ENCODE measurements around the gene CACNB4. TPM values are rescaled to one million over a fixed set of nuclear protein-coding genes. Genes with fewer than 3 reads are reported as not detected.

CACNB4 gene
- polyA plus RNA-seq, 1 of the 3 experiments (the other 2 are of a cell fraction) = 0.18 TPM

GRCh38 chr2:151862700-151863099 is 236.1 kb downstream of the CACNB4 start (continued):
- TF ChIP-seq CTCF (IDR thresholded peaks at IDR 0.05) (no peak), MAX (IDR thresholded peaks at IDR 0.05; ENCODE audit: low read depth) (no peak), FOXM1 (IDR thresholded peaks at IDR 0.05; ENCODE audit: low read depth) (no peak), SIN3A (IDR thresholded peaks at IDR 0.05; ENCODE audit: borderline replicate concordance, low read depth, low read length) (no peak), RFX5 (IDR thresholded peaks at IDR 0.05; ENCODE audit: low read length) (no peak), NFIC (IDR thresholded peaks at IDR 0.05; ENCODE audit: borderline replicate concordance) (no peak), JUND (IDR thresholded peaks at IDR 0.05) (no peak)

DNA sequence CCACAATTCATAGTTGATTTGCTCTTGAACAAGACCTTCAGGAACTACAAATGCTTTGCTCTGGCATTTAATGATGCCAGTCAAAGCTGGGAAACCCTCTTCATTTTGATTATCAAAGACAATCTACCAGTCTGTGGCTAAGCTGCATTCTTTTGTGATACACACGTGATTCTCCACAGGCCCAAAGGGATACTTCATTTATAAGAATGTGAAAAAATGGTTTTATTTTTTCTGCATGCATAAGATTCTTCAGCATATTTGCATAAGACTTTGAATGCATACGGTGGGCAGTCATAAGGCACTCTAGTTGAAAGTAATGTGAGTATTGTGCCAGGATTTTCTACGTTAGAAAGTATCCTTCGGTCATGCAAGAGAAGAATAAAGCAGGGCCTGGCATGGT is 237.7 kb downstream of the CACNB4 start:
- TF ChIP-seq TAF1 (IDR thresholded peaks at IDR 0.05; ENCODE audit: borderline replicate concordance, low read depth, low read length) (no peak), MXI1 (IDR thresholded peaks at IDR 0.05; ENCODE audit: low read depth, low read length) (no peak), RXRA (IDR thresholded peaks at IDR 0.05; ENCODE audit: borderline replicate concordance, low read depth) (no peak), RCOR1 (IDR thresholded peaks at IDR 0.05; ENCODE audit: low read length) (no peak), MAX (IDR thresholded peaks at IDR 0.05; ENCODE audit: low read depth) (no peak), FOXJ3 (CRISPR knock-in tag; IDR thresholded peaks at IDR 0.05) (no peak), GATA2 (CRISPR knock-in tag; IDR thresholded peaks at IDR 0.05) (no peak), TEAD4 (IDR thresholded peaks at IDR 0.05; ENCODE audit: borderline replicate concordance, insufficient read depth) (no peak), EP300 (IDR thresholded peaks at IDR 0.05; ENCODE audit: borderline replicate concordance in 1 of 2, low read depth in 1 of 2, low read length in 1 of 2) (no peak), YY1 (IDR thresholded peaks at IDR 0.05; ENCODE audit: low read depth) (no peak), NFIC (IDR thresholded peaks at IDR 0.05; ENCODE audit: borderline replicate concordance) (no peak), FOXM1 (IDR thresholded peaks at IDR 0.05; ENCODE audit: low read depth) (no peak), REST (IDR thresholded peaks at IDR 0.05; ENCODE audit: low read depth, low read length) (no peak), EZH2phosphoT487 (IDR thresholded peaks at IDR 0.05; ENCODE audit: borderline replicate concordance, low read depth) (no peak), POLR2AphosphoS5 (IDR thresholded peaks at IDR 0.05; ENCODE audit: low read depth, low read length) (no peak), ELF1 (IDR thresholded peaks at IDR 0.05) (no peak), RAD21 (IDR thresholded peaks at IDR 0.05; ENCODE audit: low read length) (no peak)
- TF ChIP-seq, protein P1, sequence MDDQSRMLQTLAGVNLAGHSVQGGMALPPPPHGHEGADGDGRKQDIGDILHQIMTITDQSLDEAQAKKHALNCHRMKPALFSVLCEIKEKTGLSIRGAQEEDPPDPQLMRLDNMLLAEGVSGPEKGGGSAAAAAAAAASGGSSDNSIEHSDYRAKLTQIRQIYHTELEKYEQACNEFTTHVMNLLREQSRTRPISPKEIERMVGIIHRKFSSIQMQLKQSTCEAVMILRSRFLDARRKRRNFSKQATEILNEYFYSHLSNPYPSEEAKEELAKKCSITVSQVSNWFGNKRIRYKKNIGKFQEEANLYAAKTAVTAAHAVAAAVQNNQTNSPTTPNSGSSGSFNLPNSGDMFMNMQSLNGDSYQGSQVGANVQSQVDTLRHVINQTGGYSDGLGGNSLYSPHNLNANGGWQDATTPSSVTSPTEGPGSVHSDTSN (IDR thresholded peaks at IDR 0.05) = no peak
- TF ChIP-seq, protein P2, sequence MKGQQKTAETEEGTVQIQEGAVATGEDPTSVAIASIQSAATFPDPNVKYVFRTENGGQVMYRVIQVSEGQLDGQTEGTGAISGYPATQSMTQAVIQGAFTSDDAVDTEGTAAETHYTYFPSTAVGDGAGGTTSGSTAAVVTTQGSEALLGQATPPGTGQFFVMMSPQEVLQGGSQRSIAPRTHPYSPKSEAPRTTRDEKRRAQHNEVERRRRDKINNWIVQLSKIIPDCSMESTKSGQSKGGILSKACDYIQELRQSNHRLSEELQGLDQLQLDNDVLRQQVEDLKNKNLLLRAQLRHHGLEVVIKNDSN (IDR thresholded peaks at IDR 0.05; ENCODE audit: borderline replicate concordance, low read depth) = no peak
- CTCF ChIA-PET = no interaction called here

More for the DNA sequence above, 237.7 kb downstream of the CACNB4 start:
- no peaks in the 10 kb centered on the region for H3K79me2 ChIP-seq (ENCODE audit: insufficient read depth)
- 53% methylated on average over 4 of the region's 4 CpGs for WGBS (ENCODE audit: low lambda C conversion rate)
- no peak overlapping the region for H3K4me3 ChIP-seq (ENCODE audit: low read depth in 2 of 2, low read length in 1 of 2)
- no peak overlapping the region for H3K4me2 ChIP-seq
- H3K27me3 ChIP-seq (ENCODE audit: insufficient read depth) = no peaks in the 10 kb centered on the region
- H3K9ac ChIP-seq = no peak overlapping the region
- POLR2A ChIA-PET = no interaction called here
- no peaks in the 10 kb centered on the region for H3K9me2 ChIP-seq
- H3F3A ChIP-seq (replicated peaks; ENCODE audit: insufficient read depth) = no peaks in the 10 kb centered on the region
- no peak overlapping the region for H3K27ac ChIP-seq (ENCODE audit: low read depth in 2 of 2, low read length in 1 of 2)
- DNase-seq = no peak
- no peaks in the 10 kb centered on the region for H3K4me1 ChIP-seq (ENCODE audit: control insufficient read depth in 1 of 2, insufficient read depth in 2 of 2, low read depth in 1 of 2, low read length in 1 of 2)
- no peaks in the 10 kb centered on the region for H4K20me1 ChIP-seq (ENCODE audit: insufficient read depth)
- H3K9me3 ChIP-seq = no peaks in the 10 kb centered on the region
- H2AFZ ChIP-seq (ENCODE audit: low read depth) = no peak overlapping the region
- no peaks in the 10 kb centered on the region for H3K36me3 ChIP-seq (replicated peaks in 1 of 2; ENCODE audit: control insufficient read depth in 1 of 2, insufficient read depth in 2 of 2, low read length in 1 of 2)

All from SK-N-SH (cell line).